Measurements from ENCODE around the gene PACS1.

PACS1 gene

GRCh38 chr11:66227700-66228099 is 157.6 kb downstream of the PACS1 start:
- H3K27ac ChIP-seq = no peak overlapping the region
- no peak overlapping the region for H3K4me3 ChIP-seq
- H3K27me3 ChIP-seq = no peaks in the 10 kb centered on the region
- no peaks in the 10 kb centered on the region for H3K9me3 ChIP-seq
- TF ChIP-seq CTCF (IDR thresholded peaks at IDR 0.05) = no peak
- H3K4me1 ChIP-seq = peaks cover 0 to 4% (median 0%) of the 10 kb centered on the region in 4 donors
- no peak for DNase-seq
- intact Hi-C loops (cut with DNase I; ENCODE audit: low total_unique reads) = no loop called here
- peaks cover 22 to 69% (median 37%) of the 10 kb centered on the region in 3 donors for H3K36me3 ChIP-seq

- peaks cover 28 to 78% (median 45%) of the 10 kb centered on the region in 3 donors for H3K36me3 ChIP-seq
- H3K4me3 ChIP-seq = no peak overlapping the region
- H3K9me3 ChIP-seq = no peaks in the 10 kb centered on the region
- H3K27me3 ChIP-seq = no peaks in the 10 kb centered on the region
- DNase-seq = no peak
- intact Hi-C loops (cut with DNase I; ENCODE audit: low total_unique reads) = no loop called here
- H3K4me1 ChIP-seq = no peaks in the 10 kb centered on the region
- TF ChIP-seq CTCF (IDR thresholded peaks at IDR 0.05) = no peak
- H3K27ac ChIP-seq = no peak overlapping the region
Observed at GRCh38 chr11:66228521-66228920, 158.4 kb downstream of the PACS1 start.

- Histone ChIP-seq H3K4me1 (no peaks in the 10 kb centered on the region), H3K27ac (no peak overlapping the region), H3K9me3 (no peaks in the 10 kb centered on the region), H3K27me3 (no peaks in the 10 kb centered on the region), H3K36me3 (peaks cover 39 to 82% (median 62%) of the 10 kb centered on the region in 3 donors), H3K4me3 (no peak overlapping the region)
- intact Hi-C loops (cut with DNase I; ENCODE audit: low total_unique reads) = no loop called here
- no peak for DNase-seq
- no peak for TF ChIP-seq CTCF (IDR thresholded peaks at IDR 0.05)
Observed at GRCh38 chr11:66230156-66230555, 160.1 kb downstream of the PACS1 start.

- H3K36me3 ChIP-seq = peaks cover 47 to 82% (median 70%) of the 10 kb centered on the region in 3 donors
- no peak overlapping the region for H3K4me3 ChIP-seq
- no peaks in the 10 kb centered on the region for H3K4me1 ChIP-seq
- intact Hi-C loops (cut with DNase I; ENCODE audit: low total_unique reads) = no loop called here
- no peak overlapping the region for H3K27ac ChIP-seq
- DNase-seq = no peak
- no peaks in the 10 kb centered on the region for H3K27me3 ChIP-seq
- no peaks in the 10 kb centered on the region for H3K9me3 ChIP-seq
- TF ChIP-seq CTCF (IDR thresholded peaks at IDR 0.05) = no peak
Observed at GRCh38 chr11:66230978-66231377, 160.9 kb downstream of the PACS1 start.

- Histone ChIP-seq H3K36me3 (peaks cover 51 to 84% (median 76%) of the 10 kb centered on the region in 3 donors), H3K27me3 (no peaks in the 10 kb centered on the region), H3K9me3 (no peaks in the 10 kb centered on the region), H3K27ac (no peak overlapping the region), H3K4me3 (no peak overlapping the region), H3K4me1 (no peaks in the 10 kb centered on the region)
- intact Hi-C loops (cut with DNase I; ENCODE audit: low total_unique reads) = no loop called here
- DNase-seq = no peak
- no peak for TF ChIP-seq CTCF (IDR thresholded peaks at IDR 0.05)
Observed at GRCh38 chr11:66231561-66231960, 161.5 kb downstream of the PACS1 start.

GRCh38 chr11:66232769-66233168 is 162.7 kb downstream of the PACS1 start:
- no peak for TF ChIP-seq CTCF (IDR thresholded peaks at IDR 0.05)
- H3K27ac ChIP-seq = no peak overlapping the region
- DNase-seq = no peak

More at GRCh38 chr11:66232769-66233168, 162.7 kb downstream of the PACS1 start:
- no peaks in the 10 kb centered on the region for H3K27me3 ChIP-seq
- peaks cover 47 to 86% (median 84%) of the 10 kb centered on the region in 3 donors for H3K36me3 ChIP-seq
- H3K4me3 ChIP-seq = no peak overlapping the region
- H3K9me3 ChIP-seq = no peaks in the 10 kb centered on the region
- H3K4me1 ChIP-seq = no peaks in the 10 kb centered on the region
- intact Hi-C loops (cut with DNase I; ENCODE audit: low total_unique reads) = no loop called here
